ENCODE data around the gene CHCHD3. TPM values are rescaled to one million over a fixed set of nuclear protein-coding genes. Genes with fewer than 3 reads are reported as not detected.

CHCHD3 gene
- total RNA-seq, 5 donors from 2014 or later (not counting 1 experiment from before 2014, with no cell fraction given) = 25.6 to 33.7 (median 30.3) TPM

- H3K9me3 Mint-ChIP-seq = no peaks in the 10 kb centered on the region
- DNase-seq (no peak), ATAC-seq (replicated peaks in 1 of 4) (no peak)
- Histone ChIP-seq H3K4me3 (ENCODE audit: control insufficient read depth in 1 of 2, extremely low read depth in 1 of 2, low read length in 1 of 2) (no peak overlapping the region), H3K4me1 (ENCODE audit: control insufficient read depth in 1 of 2, extremely low read depth in 1 of 2, insufficient read depth in 2 of 2, low read length in 2 of 2) (no peaks in the 10 kb centered on the region), H3K27me3 (replicated peaks in 1 of 2; ENCODE audit: control insufficient read depth in 2 of 2, extremely low read depth in 1 of 2, insufficient read depth in 2 of 2, low read length in 1 of 2) (no peaks in the 10 kb centered on the region), H3K36me3 (ENCODE audit: control insufficient read depth in 2 of 2, extremely low read depth in 1 of 2, insufficient read depth in 1 of 2, low read length in 1 of 2) (no peaks in the 10 kb centered on the region), H3K27ac (ENCODE audit: low read length) (no peak overlapping the region), H3K9me3 (no peaks in the 10 kb centered on the region)
- no peaks in the 10 kb centered on the region for H3K27me3 Mint-ChIP-seq
- POLR2A ChIA-PET = no interaction called here
- CTCF ChIA-PET = no interaction called here
- H3K4me1 Mint-ChIP-seq = peaks cover 33 to 48% (median 35%) of the 10 kb centered on the region in 3 donors
- no CpG with 5 or more reads among the region's 1 CpG for WGBS (ENCODE audit: insufficient coverage)
- no peak overlapping the region for H3K27ac Mint-ChIP-seq
- H3K4me3 Mint-ChIP-seq = no peak overlapping the region
- peaks cover 15% of the 10 kb centered on the region for H3K36me3 Mint-ChIP-seq
Observed at GRCh38 chr7:132998763-132999162, 83.1 kb downstream of the CHCHD3 start.

- Histone ChIP-seq H3K4me3 (ENCODE audit: control insufficient read depth in 1 of 2, extremely low read depth in 1 of 2, low read length in 1 of 2) (no peak overlapping the region), H3K36me3 (ENCODE audit: control insufficient read depth in 2 of 2, extremely low read depth in 1 of 2, insufficient read depth in 1 of 2, low read length in 1 of 2) (no peaks in the 10 kb centered on the region), H3K9me3 (no peaks in the 10 kb centered on the region), H3K4me1 (ENCODE audit: control insufficient read depth in 1 of 2, extremely low read depth in 1 of 2, insufficient read depth in 2 of 2, low read length in 2 of 2) (no peaks in the 10 kb centered on the region), H3K27ac (ENCODE audit: low read length) (no peak overlapping the region), H3K27me3 (replicated peaks in 1 of 2; ENCODE audit: control insufficient read depth in 2 of 2, extremely low read depth in 1 of 2, insufficient read depth in 2 of 2, low read length in 1 of 2) (no peaks in the 10 kb centered on the region)
- H3K27ac Mint-ChIP-seq = no peak overlapping the region
- H3K4me1 Mint-ChIP-seq = peaks cover 23 to 42% (median 27%) of the 10 kb centered on the region in 3 donors
- H3K36me3 Mint-ChIP-seq = peaks cover 13% of the 10 kb centered on the region
- no CpG with 5 or more reads among the region's 1 CpG for WGBS (ENCODE audit: insufficient coverage)
- H3K9me3 Mint-ChIP-seq = no peaks in the 10 kb centered on the region
- no peak for ATAC-seq (replicated peaks in 1 of 4)
- no peak for DNase-seq
- ChIA-PET POLR2A (no interaction called here), CTCF (no interaction called here)
- no peak overlapping the region for H3K4me3 Mint-ChIP-seq
- H3K27me3 Mint-ChIP-seq = no peaks in the 10 kb centered on the region
Observed at GRCh38 chr7:132997505-132997904, 84.4 kb downstream of the CHCHD3 start.

- H3K9me3 Mint-ChIP-seq = no peaks in the 10 kb centered on the region
- POLR2A ChIA-PET = no interaction called here
Observed at GRCh38 chr7:132996581-132997242, 85.2 kb downstream of the CHCHD3 start.

GRCh38 chr7:132993377-132994013 lies 88.4 kb downstream of the CHCHD3 start:
- DNase-seq = no peak
- no peaks in the 10 kb centered on the region for H3K27me3 Mint-ChIP-seq
- peaks cover 23% of the 10 kb centered on the region for H3K36me3 Mint-ChIP-seq
- no peak for ATAC-seq (replicated peaks in 1 of 4)
- no peak overlapping the region for H3K4me3 Mint-ChIP-seq
- CTCF ChIA-PET = interaction anchor here in 1 of 2 donors (0.8 kb wide), 1 partner anchor 10 kb away, joined by 3 read pairs; no protein-coding TSS in a partner anchor
- no peaks in the 10 kb centered on the region for H3K9me3 ChIP-seq
- peaks cover 15 to 31% (median 23%) of the 10 kb centered on the region in 3 donors for H3K4me1 Mint-ChIP-seq
- no peaks in the 10 kb centered on the region for H3K9me3 Mint-ChIP-seq
- POLR2A ChIA-PET = no interaction called here
- no peaks in the 10 kb centered on the region for H3K4me1 ChIP-seq (ENCODE audit: control insufficient read depth in 1 of 2, extremely low read depth in 1 of 2, insufficient read depth in 2 of 2, low read length in 2 of 2)
- H3K27me3 ChIP-seq (replicated peaks in 1 of 2; ENCODE audit: control insufficient read depth in 2 of 2, extremely low read depth in 1 of 2, insufficient read depth in 2 of 2, low read length in 1 of 2) = no peaks in the 10 kb centered on the region
- H3K4me3 ChIP-seq (ENCODE audit: control insufficient read depth in 1 of 2, extremely low read depth in 1 of 2, low read length in 1 of 2) = no peak overlapping the region
- H3K27ac ChIP-seq (ENCODE audit: low read length) = no peak overlapping the region
- no peak overlapping the region for H3K27ac Mint-ChIP-seq
- 100% methylated on average over 1 of the region's 5 CpGs for WGBS (ENCODE audit: insufficient coverage)
- no peaks in the 10 kb centered on the region for H3K36me3 ChIP-seq (ENCODE audit: control insufficient read depth in 2 of 2, extremely low read depth in 1 of 2, insufficient read depth in 1 of 2, low read length in 1 of 2)

More at GRCh38 chr7:132996581-132997242, 85.2 kb downstream of the CHCHD3 start:
- Histone ChIP-seq H3K27ac (ENCODE audit: low read length) (no peak overlapping the region), H3K27me3 (replicated peaks in 1 of 2; ENCODE audit: control insufficient read depth in 2 of 2, extremely low read depth in 1 of 2, insufficient read depth in 2 of 2, low read length in 1 of 2) (no peaks in the 10 kb centered on the region), H3K4me3 (ENCODE audit: control insufficient read depth in 1 of 2, extremely low read depth in 1 of 2, low read length in 1 of 2) (no peak overlapping the region), H3K9me3 (no peaks in the 10 kb centered on the region), H3K36me3 (ENCODE audit: control insufficient read depth in 2 of 2, extremely low read depth in 1 of 2, insufficient read depth in 1 of 2, low read length in 1 of 2) (no peaks in the 10 kb centered on the region), H3K4me1 (ENCODE audit: control insufficient read depth in 1 of 2, extremely low read depth in 1 of 2, insufficient read depth in 2 of 2, low read length in 2 of 2) (no peaks in the 10 kb centered on the region)
- no peak overlapping the region for H3K4me3 Mint-ChIP-seq
- ATAC-seq (replicated peaks in 1 of 4) (no peak), DNase-seq (no peak)
- 100% methylated on average over 12 of the region's 17 CpGs for WGBS (ENCODE audit: insufficient coverage)
- H3K27ac Mint-ChIP-seq = no peak overlapping the region
- peaks cover 13% of the 10 kb centered on the region for H3K36me3 Mint-ChIP-seq
- H3K27me3 Mint-ChIP-seq = no peaks in the 10 kb centered on the region
- CTCF ChIA-PET = no interaction called here
- peaks cover 22 to 39% (median 27%) of the 10 kb centered on the region in 3 donors for H3K4me1 Mint-ChIP-seq

- no peaks in the 10 kb centered on the region for H3K27me3 Mint-ChIP-seq
- H3K36me3 Mint-ChIP-seq = peaks cover 32% of the 10 kb centered on the region
- DNase-seq (no peak), ATAC-seq (replicated peaks in 1 of 4) (no peak)
- POLR2A ChIA-PET = interaction anchor here (0.6 kb wide), 2 partner anchors 15 to 121 kb away, joined by 3 to 5 read pairs; no protein-coding TSS in a partner anchor
- no peaks in the 10 kb centered on the region for H3K27me3 ChIP-seq (replicated peaks in 1 of 2; ENCODE audit: control insufficient read depth in 2 of 2, extremely low read depth in 1 of 2, insufficient read depth in 2 of 2, low read length in 1 of 2)
- no peaks in the 10 kb centered on the region for H3K36me3 ChIP-seq (ENCODE audit: control insufficient read depth in 2 of 2, extremely low read depth in 1 of 2, insufficient read depth in 1 of 2, low read length in 1 of 2)
- no peaks in the 10 kb centered on the region for H3K9me3 ChIP-seq
- peaks cover 0 to 6% (median 2%) of the 10 kb centered on the region in 3 donors for H3K9me3 Mint-ChIP-seq
- H3K27ac Mint-ChIP-seq = no peak overlapping the region
- no peak overlapping the region for H3K4me3 ChIP-seq (ENCODE audit: control insufficient read depth in 1 of 2, extremely low read depth in 1 of 2, low read length in 1 of 2)
- no peak overlapping the region for H3K27ac ChIP-seq (ENCODE audit: low read length)
- WGBS (ENCODE audit: insufficient coverage) = 87% methylated on average over 6 of the region's 9 CpGs
- no peak overlapping the region for H3K4me3 Mint-ChIP-seq
- CTCF ChIA-PET = interaction anchor here in 1 of 2 donors (0.6 to 1.1 kb wide), 3 partner anchors 171 to 1392 kb away, joined by 3 read pairs; no protein-coding TSS in a partner anchor
- no peaks in the 10 kb centered on the region for H3K4me1 ChIP-seq (ENCODE audit: control insufficient read depth in 1 of 2, extremely low read depth in 1 of 2, insufficient read depth in 2 of 2, low read length in 2 of 2)
- H3K4me1 Mint-ChIP-seq = peaks cover 13 to 24% (median 20%) of the 10 kb centered on the region in 3 donors
Observed at GRCh38 chr7:132991615-132992587, 90.0 kb downstream of the CHCHD3 start.

GRCh38 chr7:132988117-132988516 lies 93.8 kb downstream of the CHCHD3 start:
- Histone ChIP-seq H3K9me3 (no peaks in the 10 kb centered on the region), H3K4me1 (ENCODE audit: control insufficient read depth in 1 of 2, extremely low read depth in 1 of 2, insufficient read depth in 2 of 2, low read length in 2 of 2) (no peaks in the 10 kb centered on the region), H3K27ac (ENCODE audit: low read length) (no peak overlapping the region), H3K36me3 (ENCODE audit: control insufficient read depth in 2 of 2, extremely low read depth in 1 of 2, insufficient read depth in 1 of 2, low read length in 1 of 2) (no peaks in the 10 kb centered on the region), H3K27me3 (replicated peaks in 1 of 2; ENCODE audit: control insufficient read depth in 2 of 2, extremely low read depth in 1 of 2, insufficient read depth in 2 of 2, low read length in 1 of 2) (no peaks in the 10 kb centered on the region), H3K4me3 (ENCODE audit: control insufficient read depth in 1 of 2, extremely low read depth in 1 of 2, low read length in 1 of 2) (no peak overlapping the region)
- H3K4me3 Mint-ChIP-seq = no peak overlapping the region
- DNase-seq = no peak
- peaks cover 0 to 13% (median 7%) of the 10 kb centered on the region in 3 donors for H3K4me1 Mint-ChIP-seq
- no peak for ATAC-seq (replicated peaks in 1 of 4)
- peaks cover 0 to 12% (median 2%) of the 10 kb centered on the region in 3 donors for H3K9me3 Mint-ChIP-seq
- no peaks in the 10 kb centered on the region for H3K27me3 Mint-ChIP-seq
- WGBS (ENCODE audit: insufficient coverage) = no CpG with 5 or more reads among the region's 1 CpG
- no peak overlapping the region for H3K27ac Mint-ChIP-seq
- H3K36me3 Mint-ChIP-seq = peaks cover 32% of the 10 kb centered on the region
- ChIA-PET CTCF (no interaction called here), POLR2A (no interaction called here)

Measured in T-cell (primary cell).